Neural cell (in vitro differentiated cells): ENCODE results near the gene RAD51B. TPM values are rescaled to one million over a fixed set of nuclear protein-coding genes. Genes with fewer than 3 reads are reported as not detected.

ENCODE experiments used
- H2AFZ ChIP-seq: fragments of 200-600, 300-800 bp; sonication (generic), shearing (Covaris generic); 2 replicates; pipeline ENCODE4 v1.6.0; 2014; ENCODE audit warnings: low read depth, mild to moderate bottlenecking, antibody characterized with exemption, low read length, moderate library complexity
- H3F3A ChIP-seq: fragments of 200-600 bp; shearing (Covaris generic); 2 replicates; pipeline ENCODE4 v1.6.1; 2016; ENCODE audit warnings: mild to moderate bottlenecking, moderate library complexity, mixed read lengths, antibody characterized with exemption, low read length; ENCODE audit not compliant: insufficient read depth, poor library complexity, severe bottlenecking
- H3K27ac ChIP-seq: fragments of 200-600, 300-800 bp; sonication (generic), shearing (Covaris generic); 2 replicates; pipeline ENCODE4 v1.5.1; 2014; ENCODE audit warnings: mild to moderate bottlenecking, low read length, moderate library complexity
- H3K27me3 ChIP-seq: fragments of 300-800, 200-600 bp; sonication (generic), shearing (Covaris generic); 2 replicates; pipeline ENCODE4 v1.6.0; 2014; ENCODE audit warnings: mild to moderate bottlenecking, low read depth, low read length, moderate library complexity; ENCODE audit not compliant: insufficient read depth
- H3K36me3 ChIP-seq: fragments of 300-800, 200-600 bp; sonication (generic), shearing (Covaris generic); 2 replicates; pipeline ENCODE4 v1.5.1; 2014; ENCODE audit warnings: mild to moderate bottlenecking, antibody characterized with exemption, low read length, moderate library complexity; ENCODE audit not compliant: insufficient read depth
- H3K4me2 ChIP-seq: fragments of 300-800, 200-600 bp; sonication (generic), shearing (Covaris generic); 2 replicates; pipeline ENCODE4 v1.6.0; 2014; ENCODE audit warnings: mild to moderate bottlenecking, low read length
- H3K4me3 ChIP-seq: fragments of 300-800, 200-600 bp; sonication (generic), shearing (Covaris generic); 2 replicates; pipeline ENCODE4 v1.5.1; 2014; ENCODE audit warnings: mild to moderate bottlenecking, low read length, moderate library complexity
- H3K79me2 ChIP-seq: fragments of 200-600 bp; shearing (Covaris generic); replicated peaks from 2 replicates; pipeline ENCODE4 v1.6.0; 2014; ENCODE audit warnings: mild to moderate bottlenecking, low read length, moderate library complexity; ENCODE audit not compliant: insufficient read depth
- H3K9ac ChIP-seq: fragments of 300-800, 200-600 bp; sonication (generic), shearing (Covaris generic); 2 replicates; pipeline ENCODE4 v1.6.1; 2016; ENCODE audit warnings: mild to moderate bottlenecking, low read length, mixed read lengths
- H3K9me2 ChIP-seq: fragments of 200-600 bp; shearing (Covaris generic); 2 replicates; pipeline ENCODE4 v1.6.1; 2016; ENCODE audit warnings: mild to moderate bottlenecking, low read length, mixed read lengths; ENCODE audit not compliant: insufficient read depth
- H3K9me3 ChIP-seq: fragments of 200-600, 300-800 bp; sonication (generic), shearing (Covaris generic); 2 replicates; pipeline ENCODE4 v1.6.1; 2016; ENCODE audit warnings: mild to moderate bottlenecking, mixed run types, low read length, moderate library complexity, mixed read lengths
- H4K20me1 ChIP-seq: fragments of 200-600 bp; shearing (Covaris generic); 2 replicates; pipeline ENCODE4 v1.6.1; 2016; ENCODE audit warnings: mild to moderate bottlenecking, mixed run types; ENCODE audit not compliant: insufficient read depth
- CTCF ChIP-seq: fragments of 450-650 bp; IDR thresholded peaks from 2 replicates; pipeline ENCODE4 v1.5.1; 2014; ENCODE audit warnings: antibody characterized with exemption, mild to moderate bottlenecking, moderate library complexity; ENCODE audit not compliant: poor library complexity, severe bottlenecking
- EP300 ChIP-seq: fragments of 450-650 bp; conservative IDR thresholded peaks from 2 replicates; pipeline ENCODE4 v1.6.1; 2014; ENCODE audit warnings: antibody characterized with exemption, mild to moderate bottlenecking, moderate library complexity; ENCODE audit not compliant: poor library complexity, severe bottlenecking
- EZH2 ChIP-seq: fragments of 200-600, 300-800 bp; shearing (Covaris generic), sonication (generic); IDR thresholded peaks from 2 replicates; pipeline ENCODE4 v1.6.1; 2014; ENCODE audit warnings: antibody characterized with exemption, low read length, borderline replicate concordance, mild to moderate bottlenecking; ENCODE audit not compliant: insufficient read depth, poor library complexity, severe bottlenecking
- MXI1 ChIP-seq: fragments of 450-650 bp; conservative IDR thresholded peaks from 2 replicates; pipeline ENCODE4 v1.6.1; 2014; ENCODE audit warnings: antibody characterized with exemption, mild to moderate bottlenecking; ENCODE audit not compliant: poor library complexity, severe bottlenecking
- POLR2AphosphoS5 ChIP-seq: IDR thresholded peaks from 2 replicates; pipeline ENCODE4 v1.6.1; 2012
- RAD21 ChIP-seq: fragments of 450-650 bp; conservative IDR thresholded peaks from 2 replicates; pipeline ENCODE4 v1.6.1; 2014; ENCODE audit warnings: antibody characterized with exemption, mild to moderate bottlenecking, moderate library complexity
- SMC3 ChIP-seq: fragments of 450-650 bp; conservative IDR thresholded peaks from 2 replicates; pipeline ENCODE4 v1.6.1; 2014; ENCODE audit warnings: antibody characterized with exemption, mild to moderate bottlenecking, moderate library complexity; ENCODE audit not compliant: poor library complexity
- TAF1 ChIP-seq: IDR thresholded peaks from 2 replicates; pipeline ENCODE4 v1.6.1; 2012; ENCODE audit warnings: low read depth
- polyA plus RNA-seq: library from polyadenylated mRNA; depleted of rRNA; stranded (reverse); fragments of >200 nt; gene quantifications from 2 replicates; pipeline ENCODE4 v1.2.3, GENCODE V29; 2014
- TF ChIP-seq, protein P1 (sequence below): IDR thresholded peaks from 2 replicates; pipeline ENCODE4 v1.6.1; 2012; ENCODE audit warnings: borderline replicate concordance

Gene RAD51B
- polyA plus RNA-seq, 1 donor from 2014 or later = 3.1 TPM

DNA sequence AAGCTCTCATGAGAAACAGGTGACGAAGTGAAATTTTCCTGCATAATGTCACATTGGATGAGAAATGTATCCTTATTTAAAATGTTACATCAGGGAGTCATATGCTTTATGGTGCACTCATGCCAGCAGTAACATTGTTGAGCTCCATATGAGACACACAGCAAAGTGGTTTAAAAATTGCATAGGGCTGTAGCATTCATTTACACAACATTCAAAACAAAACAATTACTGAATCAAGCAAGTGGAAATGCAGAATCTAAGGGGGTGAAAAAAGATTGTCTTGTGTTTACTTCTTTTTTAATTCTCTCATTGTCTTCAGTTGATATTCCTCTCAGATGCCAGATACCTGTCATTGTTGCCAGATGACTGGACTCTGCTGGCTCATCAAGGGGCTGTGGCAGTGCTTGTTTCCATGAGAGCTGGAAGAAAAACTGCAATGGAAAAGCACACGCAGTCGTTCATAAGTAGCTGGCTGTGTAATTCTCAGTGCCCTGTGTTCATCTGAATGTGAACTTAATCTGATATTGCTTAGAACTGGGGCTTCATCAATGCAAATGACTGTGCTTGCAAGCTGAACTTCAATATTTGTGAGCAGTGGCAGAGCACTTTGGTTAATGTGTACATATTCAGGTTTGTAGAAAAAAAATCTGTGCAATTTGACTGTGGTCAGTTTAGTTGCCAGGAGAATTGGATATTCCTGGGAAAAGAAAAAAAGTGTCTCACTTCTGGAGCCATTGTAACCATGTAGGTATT, 305.6 kb downstream of the RAD51B start (continued):
- TF ChIP-seq RAD21 (no peak), MXI1 (no peak), EZH2 (no peak), TAF1 (no peak)

GRCh38 chr14:68127166-68127565, 307.6 kb downstream of the RAD51B start:
- no peak overlapping the region for H3K9ac ChIP-seq
- H3F3A ChIP-seq = no peaks in the 10 kb centered on the region
- H4K20me1 ChIP-seq = no peaks in the 10 kb centered on the region
- H3K27ac ChIP-seq = no peak overlapping the region
- no peaks in the 10 kb centered on the region for H3K9me2 ChIP-seq
- TF ChIP-seq SMC3 (no peak), POLR2AphosphoS5 (no peak), EP300 (no peak), EZH2 (no peak), CTCF (no peak), TAF1 (no peak), MXI1 (no peak), RAD21 (no peak)
- TF ChIP-seq, protein P1, sequence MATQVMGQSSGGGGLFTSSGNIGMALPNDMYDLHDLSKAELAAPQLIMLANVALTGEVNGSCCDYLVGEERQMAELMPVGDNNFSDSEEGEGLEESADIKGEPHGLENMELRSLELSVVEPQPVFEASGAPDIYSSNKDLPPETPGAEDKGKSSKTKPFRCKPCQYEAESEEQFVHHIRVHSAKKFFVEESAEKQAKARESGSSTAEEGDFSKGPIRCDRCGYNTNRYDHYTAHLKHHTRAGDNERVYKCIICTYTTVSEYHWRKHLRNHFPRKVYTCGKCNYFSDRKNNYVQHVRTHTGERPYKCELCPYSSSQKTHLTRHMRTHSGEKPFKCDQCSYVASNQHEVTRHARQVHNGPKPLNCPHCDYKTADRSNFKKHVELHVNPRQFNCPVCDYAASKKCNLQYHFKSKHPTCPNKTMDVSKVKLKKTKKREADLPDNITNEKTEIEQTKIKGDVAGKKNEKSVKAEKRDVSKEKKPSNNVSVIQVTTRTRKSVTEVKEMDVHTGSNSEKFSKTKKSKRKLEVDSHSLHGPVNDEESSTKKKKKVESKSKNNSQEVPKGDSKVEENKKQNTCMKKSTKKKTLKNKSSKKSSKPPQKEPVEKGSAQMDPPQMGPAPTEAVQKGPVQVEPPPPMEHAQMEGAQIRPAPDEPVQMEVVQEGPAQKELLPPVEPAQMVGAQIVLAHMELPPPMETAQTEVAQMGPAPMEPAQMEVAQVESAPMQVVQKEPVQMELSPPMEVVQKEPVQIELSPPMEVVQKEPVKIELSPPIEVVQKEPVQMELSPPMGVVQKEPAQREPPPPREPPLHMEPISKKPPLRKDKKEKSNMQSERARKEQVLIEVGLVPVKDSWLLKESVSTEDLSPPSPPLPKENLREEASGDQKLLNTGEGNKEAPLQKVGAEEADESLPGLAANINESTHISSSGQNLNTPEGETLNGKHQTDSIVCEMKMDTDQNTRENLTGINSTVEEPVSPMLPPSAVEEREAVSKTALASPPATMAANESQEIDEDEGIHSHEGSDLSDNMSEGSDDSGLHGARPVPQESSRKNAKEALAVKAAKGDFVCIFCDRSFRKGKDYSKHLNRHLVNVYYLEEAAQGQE = no peak
- H3K79me2 ChIP-seq = no peaks in the 10 kb centered on the region
- H2AFZ ChIP-seq = no peak overlapping the region
- no peaks in the 10 kb centered on the region for H3K27me3 ChIP-seq
- H3K4me3 ChIP-seq = no peak overlapping the region
- H3K4me2 ChIP-seq = no peak overlapping the region
- H3K9me3 ChIP-seq = no peaks in the 10 kb centered on the region
- H3K36me3 ChIP-seq = no peaks in the 10 kb centered on the region

DNA sequence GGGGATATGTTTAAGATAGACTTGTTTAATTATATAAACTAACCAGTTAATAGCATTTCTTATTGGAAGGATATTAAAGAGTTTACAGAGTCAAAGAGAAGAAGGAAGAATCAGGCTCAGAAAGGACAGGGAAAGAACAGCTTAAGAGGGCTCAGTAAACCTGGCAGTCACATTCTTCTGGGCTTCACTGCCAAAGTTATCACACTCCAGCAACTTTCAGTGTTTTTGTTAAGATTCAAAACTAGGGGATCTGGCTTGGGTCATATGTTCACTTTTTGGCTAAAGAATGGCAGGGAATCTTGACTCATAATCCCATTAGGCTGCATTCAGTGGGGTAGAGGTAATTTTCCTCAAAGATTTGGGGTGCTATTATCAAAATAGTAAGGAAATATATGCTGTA, 312.3 kb downstream of the RAD51B start:
- H3K9me2 ChIP-seq = no peaks in the 10 kb centered on the region
- H3K27ac ChIP-seq = no peak overlapping the region
- H3K4me2 ChIP-seq = no peak overlapping the region
- H3K9ac ChIP-seq = no peak overlapping the region
- H3K36me3 ChIP-seq = no peaks in the 10 kb centered on the region
- H3F3A ChIP-seq = no peaks in the 10 kb centered on the region
- TF ChIP-seq EP300 (no peak), SMC3 (no peak), RAD21 (no peak), MXI1 (no peak), CTCF (no peak), POLR2AphosphoS5 (no peak), EZH2 (no peak), TAF1 (no peak)
- TF ChIP-seq, protein P1 = no peak
- no peaks in the 10 kb centered on the region for H3K27me3 ChIP-seq
- H4K20me1 ChIP-seq = no peaks in the 10 kb centered on the region
- H2AFZ ChIP-seq = no peak overlapping the region
- H3K4me3 ChIP-seq = no peak overlapping the region
- H3K9me3 ChIP-seq = no peaks in the 10 kb centered on the region
- H3K79me2 ChIP-seq = no peaks in the 10 kb centered on the region
